Caki2 (cell line): ENCODE measurements around the gene MBP. TPM values are rescaled to one million over a fixed set of nuclear protein-coding genes. Genes with fewer than 3 reads are reported as not detected.

Source experiments
- DNase-seq: peaks from one replicate; pipeline ENCODE4 v3.0.0-alpha.2; 2015; ENCODE audit warnings: low read depth
- in situ Hi-C: cut with HindIII; loops from 2 replicates; pipeline ENCODE4 v1.10.0; 2016; ENCODE audit warnings: low sequenced_read_pairs, low pct_unique_long_range_greater_than_20kb, mixed read lengths
- total RNA-seq: library from RNA; depleted of rRNA; stranded (reverse); fragments of >200 nt; shearing (Covaris generic); gene quantifications from 2 replicates; pipeline ENCODE4 v1.2.3, GENCODE V29; 2014; ENCODE audit warnings: low replicate concordance

The MBP gene
- total RNA-seq, 1 experiment from 2014 or later = 14.7 TPM

GRCh38 chr18:77119851-77120491, 12.6 kb downstream of the MBP start:
- in situ Hi-C loops = no loop called here
- DNase-seq = no peak

GRCh38 chr18:77119101-77119850, 13.3 kb downstream of the MBP start:
- in situ Hi-C loops = no loop called here
- no peak for DNase-seq

- no peak for DNase-seq
- in situ Hi-C loops = no loop called here
Observed at GRCh38 chr18:77118256-77119090, 14.1 kb downstream of the MBP start.

GRCh38 chr18:77116201-77117080, 16.1 kb downstream of the MBP start:
- in situ Hi-C loops = no loop called here
- DNase-seq = no peak

GRCh38 chr18:77115192-77115953, 17.2 kb downstream of the MBP start:
- no peak for DNase-seq
- in situ Hi-C loops = no loop called here

GRCh38 chr18:77114415-77115191, 18.0 kb downstream of the MBP start:
- peak; percentile 96 for DNase-seq
- in situ Hi-C loops = no loop called here

GRCh38 chr18:77114152-77114414, 18.5 kb downstream of the MBP start:
- in situ Hi-C loops = no loop called here
- no peak for DNase-seq

- DNase-seq = no peak
- in situ Hi-C loops = no loop called here
Observed at GRCh38 chr18:77113361-77114151, 19.0 kb downstream of the MBP start.

GRCh38 chr18:77112747-77113092, 19.9 kb downstream of the MBP start:
- no peak for DNase-seq
- in situ Hi-C loops = no loop called here

GRCh38 chr18:77111951-77112746, 20.4 kb downstream of the MBP start:
- in situ Hi-C loops = no loop called here
- DNase-seq = no peak

GRCh38 chr18:77111449-77111848, 21.1 kb downstream of the MBP start:
- in situ Hi-C loops = no loop called here
- no peak for DNase-seq

GRCh38 chr18:77110936-77111335, 21.6 kb downstream of the MBP start:
- in situ Hi-C loops = no loop called here
- no peak for DNase-seq

- in situ Hi-C loops = no loop called here
Observed at GRCh38 chr18:77110400-77110799, 22.2 kb downstream of the MBP start.

GRCh38 chr18:77109648-77110019, 22.9 kb downstream of the MBP start:
- DNase-seq = no peak
- in situ Hi-C loops = no loop called here

More at GRCh38 chr18:77110400-77110799, 22.2 kb downstream of the MBP start:
- no peak for DNase-seq

GRCh38 chr18:77108821-77109647, 23.5 kb downstream of the MBP start:
- DNase-seq = no peak
- in situ Hi-C loops = no loop called here
